ENCODE results near the gene RANBP3L.

- TF ChIP-seq CTCF (IDR thresholded peaks at IDR 0.05) (no peak), POLR2A (IDR thresholded peaks at IDR 0.05) (no peak), POLR2AphosphoS5 (IDR thresholded peaks at IDR 0.05) (no peak)
These were observed 4.0 kb downstream of the RANBP3L start for GRCh38 chr5:36297653-36298052.

Data from prostate gland (tissue), 2 donors.